C4-2B (cell line): Measurements from ENCODE around the gene CEP72.
"Not testable (repeated sequence)": the region's sequence is repeated elsewhere in the genome, so short reads cannot be mapped to it uniquely, and the experiment has no call there.

Experiments used
- ZFX ChIP-seq: fragments of 450-650 bp; IDR thresholded peaks from 2 replicates; pipeline ENCODE4 v1.6.1; 2017
- TF ChIP-seq, protein P1 (sequence below): fragments of 450-650 bp; conservative IDR thresholded peaks from 2 replicates; pipeline ENCODE4 v1.5.1; 2017; ENCODE audit warnings: mild to moderate bottlenecking

DNA sequence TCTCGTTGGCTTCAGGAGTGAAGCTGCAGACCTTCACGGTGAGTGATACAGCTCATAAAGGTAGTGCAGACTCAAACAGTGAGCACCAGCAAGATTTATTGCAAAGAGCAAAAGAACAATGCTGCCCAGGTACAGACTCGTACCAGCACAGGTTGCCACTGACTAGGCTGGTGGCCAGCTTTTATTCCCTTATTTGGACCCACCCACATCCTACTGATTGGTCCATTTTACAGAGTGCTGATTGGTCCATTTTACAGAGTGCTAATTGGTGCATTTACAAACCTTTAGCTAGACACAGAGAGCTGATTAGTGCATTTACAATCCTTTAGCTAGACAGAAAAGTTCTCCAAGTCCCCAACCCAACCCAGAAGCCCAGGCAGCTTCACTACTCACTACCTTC is 29.7 kb upstream of the CEP72 start:
- TF ChIP-seq, protein P1, sequence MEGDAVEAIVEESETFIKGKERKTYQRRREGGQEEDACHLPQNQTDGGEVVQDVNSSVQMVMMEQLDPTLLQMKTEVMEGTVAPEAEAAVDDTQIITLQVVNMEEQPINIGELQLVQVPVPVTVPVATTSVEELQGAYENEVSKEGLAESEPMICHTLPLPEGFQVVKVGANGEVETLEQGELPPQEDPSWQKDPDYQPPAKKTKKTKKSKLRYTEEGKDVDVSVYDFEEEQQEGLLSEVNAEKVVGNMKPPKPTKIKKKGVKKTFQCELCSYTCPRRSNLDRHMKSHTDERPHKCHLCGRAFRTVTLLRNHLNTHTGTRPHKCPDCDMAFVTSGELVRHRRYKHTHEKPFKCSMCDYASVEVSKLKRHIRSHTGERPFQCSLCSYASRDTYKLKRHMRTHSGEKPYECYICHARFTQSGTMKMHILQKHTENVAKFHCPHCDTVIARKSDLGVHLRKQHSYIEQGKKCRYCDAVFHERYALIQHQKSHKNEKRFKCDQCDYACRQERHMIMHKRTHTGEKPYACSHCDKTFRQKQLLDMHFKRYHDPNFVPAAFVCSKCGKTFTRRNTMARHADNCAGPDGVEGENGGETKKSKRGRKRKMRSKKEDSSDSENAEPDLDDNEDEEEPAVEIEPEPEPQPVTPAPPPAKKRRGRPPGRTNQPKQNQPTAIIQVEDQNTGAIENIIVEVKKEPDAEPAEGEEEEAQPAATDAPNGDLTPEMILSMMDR = not testable (repeated sequence)
- not testable (repeated sequence) for TF ChIP-seq ZFX
